Measurements from ENCODE around the gene RCC1.

GRCh38 chr1:28580722-28581530 is 75.1 kb downstream of the RCC1 start:
- TF ChIP-seq GATA2 (IDR thresholded peaks at IDR 0.05; ENCODE audit: low read depth, low read length) (no peak), GATA3 (IDR thresholded peaks at IDR 0.05; ENCODE audit: low read depth, low read length) (no peak)
